ENCODE measurements around the gene TRAPPC5. TPM values are rescaled to one million over a fixed set of nuclear protein-coding genes. Genes with fewer than 3 reads are reported as not detected.

TRAPPC5 gene
- total RNA-seq, 2 experiments from 2014 or later, result 41.3 to 43.4 TPM

GRCh38 chr19:7665076-7665475 is 15.6 kb upstream of the TRAPPC5 start:
- ATAC-seq (ENCODE audit: poor library complexity) (no peak), DNase-seq (no peak)
- Mint-ChIP-seq H3K4me3 (no peak overlapping the region), H3K4me1 (ENCODE audit: low read depth) (peaks cover 5% of the 10 kb centered on the region), H3K27ac (no peak overlapping the region), H3K36me3 (ENCODE audit: low read depth) (no peaks in the 10 kb centered on the region), H3K9me3 (no peaks in the 10 kb centered on the region), H3K27me3 (peaks cover 14% of the 10 kb centered on the region)
- intact Hi-C loops (cut with DNase I, micrococcal nuclease), result no loop called here
- Histone ChIP-seq H3K27ac (ENCODE audit: low read depth in 1 of 2, low read length in 2 of 2) (no peak overlapping the region), H3K4me1 (ENCODE audit: insufficient read depth, low read length) (peaks cover 16% of the 10 kb centered on the region), H3K27me3 (ENCODE audit: control insufficient read depth in 1 of 2, insufficient read depth in 2 of 2, low read length in 2 of 2) (peaks cover 2 to 10% of the 10 kb centered on the region in 2 experiments), H3K4me3 (ENCODE audit: low read length) (no peak overlapping the region), H3K36me3 (ENCODE audit: insufficient read depth, low read length) (no peaks in the 10 kb centered on the region), H3K9me3 (ENCODE audit: control insufficient read depth in 1 of 2, insufficient read depth in 1 of 2, low read length in 2 of 2) (peaks cover 0 to under 1% of the 10 kb centered on the region in 2 experiments)
- no peak for TF ChIP-seq CTCF (IDR thresholded peaks at IDR 0.05)
- ChIA-PET CTCF (interaction anchor here (2.0 kb wide), 1 partner anchor 16 kb away, joined by 5 read pairs; the partner anchor contains the start of gene TRAPPC5), POLR2A (no interaction called here)

GRCh38 chr19:7668842-7669241 is 11.8 kb upstream of the TRAPPC5 start, which contains the start of gene RETN:
Gene RETN, plus strand, starts transcription at chr19:7669049. Its CDS starts 278 bp downstream, at chr19:7669327.
- ChIA-PET POLR2A (interaction anchor here (1.8 kb wide), 1 partner anchor 12 kb away, joined by 6 read pairs; the partner anchor contains the start of gene TRAPPC5), CTCF (interaction anchor here (1.8 kb wide), 1 partner anchor 12 kb away, joined by 7 read pairs; the partner anchor contains the start of gene TRAPPC5)
- Histone ChIP-seq H3K36me3 (ENCODE audit: insufficient read depth, low read length) (no peaks in the 10 kb centered on the region), H3K9me3 (ENCODE audit: control insufficient read depth in 1 of 2, insufficient read depth in 1 of 2, low read length in 2 of 2) (peaks cover 0 to 7% of the 10 kb centered on the region in 2 experiments), H3K27ac (ENCODE audit: low read depth in 1 of 2, low read length in 2 of 2) (no peak within 1 kb of the TSS), H3K4me3 (ENCODE audit: low read length) (no peak within 1 kb of the TSS), H3K27me3 (ENCODE audit: control insufficient read depth in 1 of 2, insufficient read depth in 2 of 2, low read length in 2 of 2) (peaks cover 9 to 19% of the 10 kb centered on the region in 2 experiments), H3K4me1 (ENCODE audit: insufficient read depth, low read length) (peaks cover 24% of the 10 kb centered on the region)
- intact Hi-C loops (cut with DNase I, micrococcal nuclease), result no loop called here
- no peak within 1 kb of the TSS for H3K4me3 Mint-ChIP-seq
- peaks cover 11% of the 10 kb centered on the region for H3K4me1 Mint-ChIP-seq (ENCODE audit: low read depth)
- DNase-seq (peak in 1 of 14 experiments; percentile 20), ATAC-seq (ENCODE audit: poor library complexity) (no peak)
- no peaks in the 10 kb centered on the region for H3K9me3 Mint-ChIP-seq
- H3K27me3 Mint-ChIP-seq, result peaks cover 43% of the 10 kb centered on the region
- no peak within 1 kb of the TSS for H3K27ac Mint-ChIP-seq
- no peak for TF ChIP-seq CTCF (IDR thresholded peaks at IDR 0.05)
- H3K36me3 Mint-ChIP-seq (ENCODE audit: low read depth), result no peaks in the 10 kb centered on the region

- H3K9me3 Mint-ChIP-seq, result no peaks in the 10 kb centered on the region
- H3K27me3 Mint-ChIP-seq, result peaks cover 51% of the 10 kb centered on the region
- peaks cover 19% of the 10 kb centered on the region for H3K4me1 Mint-ChIP-seq (ENCODE audit: low read depth)
- Histone ChIP-seq H3K4me3 (ENCODE audit: low read length) (no peak overlapping the region), H3K4me1 (ENCODE audit: insufficient read depth, low read length) (peaks cover 30% of the 10 kb centered on the region), H3K27me3 (ENCODE audit: control insufficient read depth in 1 of 2, insufficient read depth in 2 of 2, low read length in 2 of 2) (peaks cover 13 to 19% of the 10 kb centered on the region in 2 experiments), H3K36me3 (ENCODE audit: insufficient read depth, low read length) (no peaks in the 10 kb centered on the region), H3K27ac (ENCODE audit: low read depth in 1 of 2, low read length in 2 of 2) (no peak overlapping the region), H3K9me3 (ENCODE audit: control insufficient read depth in 1 of 2, insufficient read depth in 1 of 2, low read length in 2 of 2) (peaks cover 0 to 7% of the 10 kb centered on the region in 2 experiments)
- H3K27ac Mint-ChIP-seq, result no peak overlapping the region
- H3K4me3 Mint-ChIP-seq, result no peak overlapping the region
- intact Hi-C loops (cut with DNase I, micrococcal nuclease), result no loop called here
- ChIA-PET POLR2A (interaction anchor here (1.8 kb wide), 1 partner anchor 11 kb away, joined by 6 read pairs; the partner anchor contains the start of gene TRAPPC5), CTCF (no interaction called here)
- no peaks in the 10 kb centered on the region for H3K36me3 Mint-ChIP-seq (ENCODE audit: low read depth)
- ATAC-seq (ENCODE audit: poor library complexity) (no peak), DNase-seq (no peak)
- TF ChIP-seq CTCF (IDR thresholded peaks at IDR 0.05), result no peak
These were observed 11.0 kb upstream of the TRAPPC5 start for GRCh38 chr19:7669641-7670040.
